Skeletal muscle satellite cell (primary cell): ENCODE measurements around the gene DMD.
"Not testable (repeated sequence)": the region's sequence is repeated elsewhere in the genome, so short reads cannot be mapped to it uniquely, and the experiment has no call there.

Experiments
- H3K27me3 ChIP-seq: 2 replicates; pipeline ENCODE4 v1.7.0; 2013; ENCODE audit warnings: low read length; ENCODE audit not compliant: control insufficient read depth, insufficient read depth
- H3K36me3 ChIP-seq: 2 replicates; pipeline ENCODE4 v1.7.0; 2013; ENCODE audit warnings: mild to moderate bottlenecking, control low read depth, low read length; ENCODE audit not compliant: insufficient read depth
- H3K4me1 ChIP-seq: 2 replicates; pipeline ENCODE4 v1.7.0; 2013; ENCODE audit warnings: low read length; ENCODE audit not compliant: control insufficient read depth, insufficient read depth
- H3K4me2 ChIP-seq: 2 replicates; pipeline ENCODE4 v1.7.0; 2013; ENCODE audit warnings: mild to moderate bottlenecking, low read length
- H3K4me3 ChIP-seq: 2 replicates; pipeline ENCODE4 v1.7.0; 2013; ENCODE audit warnings: low read length
- H3K9ac ChIP-seq: 2 replicates; pipeline ENCODE4 v1.7.0; 2013; ENCODE audit warnings: mild to moderate bottlenecking, low read depth, low read length, moderate library complexity
- H3K9me3 ChIP-seq: replicated peaks from 2 replicates; pipeline ENCODE4 v1.7.0; 2013; ENCODE audit warnings: mild to moderate bottlenecking, control low read depth, low read length

The DMD gene

GRCh38 chrX:33095079-33095478, 116.3 kb downstream of the DMD start:
- Histone ChIP-seq H3K36me3 (no peaks in the 10 kb centered on the region), H3K9me3 (no peaks in the 10 kb centered on the region), H3K27me3 (no peaks in the 10 kb centered on the region), H3K4me1 (no peaks in the 10 kb centered on the region), H3K9ac (no peak overlapping the region), H3K4me3 (no peak overlapping the region), H3K4me2 (no peak overlapping the region)

- H3K4me3 ChIP-seq = no peak overlapping the region
- no peak overlapping the region for H3K4me2 ChIP-seq
- no peaks in the 10 kb centered on the region for H3K9me3 ChIP-seq
- no peaks in the 10 kb centered on the region for H3K4me1 ChIP-seq
- no peaks in the 10 kb centered on the region for H3K27me3 ChIP-seq
- H3K9ac ChIP-seq = no peak overlapping the region
- H3K36me3 ChIP-seq = no peaks in the 10 kb centered on the region
These were observed 123.9 kb downstream of the DMD start for GRCh38 chrX:33087411-33087810.

- H3K36me3 ChIP-seq = no peaks in the 10 kb centered on the region
- H3K27me3 ChIP-seq = no peaks in the 10 kb centered on the region
- H3K9me3 ChIP-seq = no peaks in the 10 kb centered on the region
- no peak overlapping the region for H3K4me2 ChIP-seq
- no peak overlapping the region for H3K4me3 ChIP-seq
- no peak overlapping the region for H3K9ac ChIP-seq
- no peaks in the 10 kb centered on the region for H3K4me1 ChIP-seq
These were observed 124.5 kb downstream of the DMD start for GRCh38 chrX:33086886-33087285.

GRCh38 chrX:33082371-33082770, 129.0 kb downstream of the DMD start:
- H3K36me3 ChIP-seq = no peaks in the 10 kb centered on the region
- no peak overlapping the region for H3K9ac ChIP-seq
- H3K4me3 ChIP-seq = no peak overlapping the region
- H3K4me2 ChIP-seq = no peak overlapping the region
- H3K4me1 ChIP-seq = no peaks in the 10 kb centered on the region
- no peaks in the 10 kb centered on the region for H3K9me3 ChIP-seq
- no peaks in the 10 kb centered on the region for H3K27me3 ChIP-seq

- Histone ChIP-seq H3K36me3 (no peaks in the 10 kb centered on the region), H3K4me3 (no peak overlapping the region), H3K4me2 (no peak overlapping the region), H3K27me3 (no peaks in the 10 kb centered on the region), H3K4me1 (no peaks in the 10 kb centered on the region), H3K9ac (no peak overlapping the region), H3K9me3 (no peaks in the 10 kb centered on the region)
These were observed 133.1 kb downstream of the DMD start for GRCh38 chrX:33078273-33078672.

GRCh38 chrX:33073660-33074059, 137.7 kb downstream of the DMD start:
- H3K4me3 ChIP-seq, H3K4me1 ChIP-seq, H3K9ac ChIP-seq, H3K4me2 ChIP-seq, H3K36me3 ChIP-seq, H3K9me3 ChIP-seq, H3K27me3 ChIP-seq: not testable (repeated sequence)

GRCh38 chrX:33065415-33065814, 145.9 kb downstream of the DMD start:
- no peak overlapping the region for H3K4me2 ChIP-seq
- H3K4me1 ChIP-seq = no peaks in the 10 kb centered on the region
- H3K9ac ChIP-seq = no peak overlapping the region
- no peaks in the 10 kb centered on the region for H3K9me3 ChIP-seq
- H3K27me3 ChIP-seq = no peaks in the 10 kb centered on the region
- no peaks in the 10 kb centered on the region for H3K36me3 ChIP-seq
- H3K4me3 ChIP-seq = no peak overlapping the region

- Histone ChIP-seq H3K36me3 (no peaks in the 10 kb centered on the region), H3K9me3 (no peaks in the 10 kb centered on the region), H3K4me3 (no peak overlapping the region), H3K4me1 (no peaks in the 10 kb centered on the region), H3K27me3 (no peaks in the 10 kb centered on the region), H3K9ac (no peak overlapping the region), H3K4me2 (no peak overlapping the region)
These were observed 149.3 kb downstream of the DMD start for GRCh38 chrX:33062041-33062440.

- Histone ChIP-seq H3K36me3 (no peaks in the 10 kb centered on the region), H3K4me2 (no peak overlapping the region), H3K4me1 (peaks cover 4% of the 10 kb centered on the region), H3K27me3 (no peaks in the 10 kb centered on the region), H3K9ac (no peak overlapping the region), H3K9me3 (no peaks in the 10 kb centered on the region), H3K4me3 (no peak overlapping the region)
These were observed 158.3 kb downstream of the DMD start for GRCh38 chrX:33053001-33053400.

GRCh38 chrX:33045882-33046281, 165.5 kb downstream of the DMD start:
- H3K4me1 ChIP-seq = no peaks in the 10 kb centered on the region
- H3K9ac ChIP-seq = no peak overlapping the region
- no peaks in the 10 kb centered on the region for H3K9me3 ChIP-seq
- H3K4me2 ChIP-seq = no peak overlapping the region
- H3K4me3 ChIP-seq = no peak overlapping the region
- no peaks in the 10 kb centered on the region for H3K36me3 ChIP-seq
- H3K27me3 ChIP-seq = no peaks in the 10 kb centered on the region

- H3K4me2 ChIP-seq = no peak overlapping the region
- no peaks in the 10 kb centered on the region for H3K9me3 ChIP-seq
- H3K27me3 ChIP-seq = no peaks in the 10 kb centered on the region
- H3K36me3 ChIP-seq = no peaks in the 10 kb centered on the region
- H3K4me1 ChIP-seq = no peaks in the 10 kb centered on the region
- H3K9ac ChIP-seq = no peak overlapping the region
- no peak overlapping the region for H3K4me3 ChIP-seq
These were observed 166.1 kb downstream of the DMD start for GRCh38 chrX:33045245-33045644.

- H3K9ac ChIP-seq = no peak overlapping the region
- H3K4me2 ChIP-seq = no peak overlapping the region
- no peaks in the 10 kb centered on the region for H3K4me1 ChIP-seq
- H3K9me3 ChIP-seq = no peaks in the 10 kb centered on the region
- H3K36me3 ChIP-seq = no peaks in the 10 kb centered on the region
- no peak overlapping the region for H3K4me3 ChIP-seq
- no peaks in the 10 kb centered on the region for H3K27me3 ChIP-seq
These were observed 170.2 kb downstream of the DMD start for GRCh38 chrX:33041141-33041540.
